22Rv1 (cell line): ENCODE measurements around the gene XPNPEP1.

ENCODE experiments used
- CTCF ChIP-seq: fragments of 450-650 bp; IDR thresholded peaks from 2 replicates; pipeline ENCODE4 v1.5.1; 2017; ENCODE audit warnings: mild to moderate bottlenecking
- ZFX ChIP-seq: fragments of 450-650 bp; IDR thresholded peaks from 2 replicates; pipeline ENCODE4 v1.6.1; 2017; ENCODE audit warnings: antibody characterized with exemption, borderline replicate concordance

- TF ChIP-seq CTCF (no peak), ZFX (no peak)
Observed at GRCh38 chr10:109820620-109821405, 102.5 kb downstream of the XPNPEP1 start.
